ENCODE data around the gene DMRTB1.

Gene DMRTB1

DNA sequence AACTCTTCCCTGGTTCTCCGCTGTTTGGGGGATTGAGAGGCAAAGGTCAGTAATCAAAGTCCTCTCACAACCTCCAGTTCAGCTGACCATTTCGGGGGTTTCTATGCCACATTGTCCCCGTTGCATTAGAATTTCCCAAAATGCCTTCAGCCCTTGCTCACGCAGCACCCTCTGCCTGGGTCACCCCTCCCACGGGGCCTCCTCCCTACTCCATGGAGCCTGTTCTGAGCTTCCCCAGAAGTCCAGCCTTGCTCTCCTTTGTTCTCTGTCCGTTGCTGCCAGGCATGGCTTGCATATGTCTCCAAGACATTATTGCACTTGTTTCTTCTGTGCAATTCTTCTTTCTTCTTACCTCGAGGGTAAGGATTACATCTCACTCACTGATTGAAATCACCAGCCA is 16.5 kb downstream of the DMRTB1 start:
- no peaks in the 10 kb centered on the region for H3K4me1 ChIP-seq (ENCODE audit: control insufficient read depth in 1 of 2, insufficient read depth in 2 of 2, low read length in 2 of 2)
- H3K4me3 ChIP-seq (ENCODE audit: low read depth, low read length) = no peak overlapping the region
- no peak overlapping the region for H2BK120ac ChIP-seq (ENCODE audit: insufficient read depth, low read length, poor library complexity)
- no peak overlapping the region for H2AFZ ChIP-seq (ENCODE audit: insufficient read depth, low read length, poor library complexity)
- no peak overlapping the region for H2BK12ac ChIP-seq (ENCODE audit: low read length)
- no CpG with 5 or more reads among the region's 7 CpGs for WGBS (ENCODE audit: extremely low coverage, insufficient coverage, insufficient read length)
- DNase-seq = no peak
- H3K79me1 ChIP-seq (ENCODE audit: low read length) = no peaks in the 10 kb centered on the region
- H3K18ac ChIP-seq (ENCODE audit: low read length) = no peak overlapping the region
- no peaks in the 10 kb centered on the region for H3K9me3 ChIP-seq (ENCODE audit: insufficient read depth, low read depth, low read length)
- H3K4me2 ChIP-seq (ENCODE audit: low read length) = no peak overlapping the region
- no peak overlapping the region for H4K91ac ChIP-seq (ENCODE audit: low read depth, low read length)
- no peak overlapping the region for H2BK5ac ChIP-seq (ENCODE audit: low read depth, low read length, poor library complexity)
- no peak overlapping the region for H3K4ac ChIP-seq (ENCODE audit: low read depth, low read length)
- H3K79me2 ChIP-seq (ENCODE audit: control insufficient read depth, insufficient read depth, low read length, poor library complexity) = no peaks in the 10 kb centered on the region
- no peaks in the 10 kb centered on the region for H3K36me3 ChIP-seq (ENCODE audit: control insufficient read depth in 1 of 2, insufficient read depth in 2 of 2, low read length in 2 of 2)
- no peak overlapping the region for H4K8ac ChIP-seq (ENCODE audit: low read depth, low read length)
- no peak overlapping the region for H3K23ac ChIP-seq (ENCODE audit: low read length)
- H4K12ac ChIP-seq (ENCODE audit: low read depth, low read length) = no peak overlapping the region
- H3K9ac ChIP-seq (ENCODE audit: low read length) = no peak overlapping the region
- no peak overlapping the region for H2AK5ac ChIP-seq (ENCODE audit: low read length)
- no peaks in the 10 kb centered on the region for H3K27me3 ChIP-seq (ENCODE audit: insufficient read depth, low read length)
- H3K14ac ChIP-seq (ENCODE audit: low read length) = no peak overlapping the region
- H3K27ac ChIP-seq (ENCODE audit: low read depth, low read length) = no peak overlapping the region

GRCh38 chr1:53476579-53476978 is 17.4 kb downstream of the DMRTB1 start:
- WGBS (ENCODE audit: extremely low coverage, insufficient coverage, insufficient read length) = no CpG with 5 or more reads among the region's 8 CpGs
- no peak for DNase-seq
- H3K18ac ChIP-seq (ENCODE audit: low read length) = no peak overlapping the region

DNA sequence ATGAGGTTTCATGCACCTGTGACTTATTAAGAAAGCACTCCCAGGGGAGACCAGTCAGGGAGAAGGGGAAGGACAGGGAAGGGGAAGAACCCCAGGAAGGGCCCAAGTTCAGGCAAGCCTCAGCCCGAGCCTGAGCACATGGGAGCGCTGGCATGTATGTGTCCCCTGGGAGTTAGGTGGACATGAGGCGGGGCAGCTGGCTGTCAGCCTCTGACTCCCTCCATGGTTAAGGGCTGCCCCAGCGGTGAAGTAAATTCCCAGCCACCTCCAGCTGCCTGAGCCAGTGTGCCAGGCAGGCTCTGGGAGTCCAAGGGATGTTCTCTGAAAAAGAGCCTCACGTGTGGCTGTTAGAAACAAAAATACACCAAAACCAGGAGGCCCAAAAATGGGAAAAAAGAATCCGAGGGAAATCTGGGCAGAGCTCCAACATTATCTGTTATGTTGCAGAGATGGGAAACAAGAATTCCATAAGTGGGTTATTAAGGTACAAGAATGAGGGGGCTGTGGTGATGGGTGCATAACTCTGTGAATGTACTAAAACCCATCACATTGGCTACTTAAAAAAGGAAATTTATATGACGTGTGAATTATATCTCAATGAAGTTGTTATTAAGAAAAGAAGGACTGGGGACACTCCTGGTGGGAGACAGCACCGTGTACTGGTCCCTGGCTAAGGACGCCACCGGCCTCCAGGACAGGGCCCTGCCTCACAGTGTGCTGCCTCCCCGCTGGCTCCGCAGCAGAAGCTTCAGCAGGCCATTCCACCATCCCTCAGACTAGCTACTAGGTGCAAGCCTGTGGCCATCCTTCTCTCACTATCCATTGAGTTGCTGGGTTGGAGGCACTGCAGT is 18.7 kb downstream of the DMRTB1 start:
- Histone ChIP-seq H3K27me3 (ENCODE audit: insufficient read depth, low read length) (no peaks in the 10 kb centered on the region), H3K9me3 (ENCODE audit: insufficient read depth, low read depth, low read length) (peaks cover 2% of the 10 kb centered on the region), H2BK12ac (ENCODE audit: low read length) (no peak overlapping the region), H3K9ac (ENCODE audit: low read length) (no peak overlapping the region), H3K14ac (ENCODE audit: low read length) (no peak overlapping the region), H4K8ac (ENCODE audit: low read depth, low read length) (no peak overlapping the region), H2BK5ac (ENCODE audit: low read depth, low read length, poor library complexity) (no peak overlapping the region), H3K23ac (ENCODE audit: low read length) (no peak overlapping the region), H3K4me2 (ENCODE audit: low read length) (no peak overlapping the region), H3K18ac (ENCODE audit: low read length) (no peak overlapping the region), H2AFZ (ENCODE audit: insufficient read depth, low read length, poor library complexity) (no peak overlapping the region), H4K91ac (ENCODE audit: low read depth, low read length) (no peak overlapping the region), H3K4me1 (ENCODE audit: control insufficient read depth in 1 of 2, insufficient read depth in 2 of 2, low read length in 2 of 2) (no peaks in the 10 kb centered on the region), H3K4ac (ENCODE audit: low read depth, low read length) (no peak overlapping the region), H2AK5ac (ENCODE audit: low read length) (no peak overlapping the region), H4K12ac (ENCODE audit: low read depth, low read length) (no peak overlapping the region), H3K4me3 (ENCODE audit: low read depth, low read length) (no peak overlapping the region), H3K36me3 (ENCODE audit: control insufficient read depth in 1 of 2, insufficient read depth in 2 of 2, low read length in 2 of 2) (no peaks in the 10 kb centered on the region), H3K79me2 (ENCODE audit: control insufficient read depth, insufficient read depth, low read length, poor library complexity) (no peaks in the 10 kb centered on the region), H2BK120ac (ENCODE audit: insufficient read depth, low read length, poor library complexity) (no peak overlapping the region), H3K79me1 (ENCODE audit: low read length) (no peaks in the 10 kb centered on the region), H3K27ac (ENCODE audit: low read depth, low read length) (no peak overlapping the region)
- no CpG with 5 or more reads among the region's 12 CpGs for WGBS (ENCODE audit: extremely low coverage, insufficient coverage, insufficient read length)
- DNase-seq = no peak

More at GRCh38 chr1:53476579-53476978, 17.4 kb downstream of the DMRTB1 start:
- no peaks in the 10 kb centered on the region for H3K79me2 ChIP-seq (ENCODE audit: control insufficient read depth, insufficient read depth, low read length, poor library complexity)
- H3K79me1 ChIP-seq (ENCODE audit: low read length) = no peaks in the 10 kb centered on the region
- H2AFZ ChIP-seq (ENCODE audit: insufficient read depth, low read length, poor library complexity) = no peak overlapping the region
- no peak overlapping the region for H3K14ac ChIP-seq (ENCODE audit: low read length)
- no peak overlapping the region for H2AK5ac ChIP-seq (ENCODE audit: low read length)
- H3K9ac ChIP-seq (ENCODE audit: low read length) = no peak overlapping the region
- H4K91ac ChIP-seq (ENCODE audit: low read depth, low read length) = no peak overlapping the region
- no peak overlapping the region for H3K23ac ChIP-seq (ENCODE audit: low read length)
- H2BK5ac ChIP-seq (ENCODE audit: low read depth, low read length, poor library complexity) = no peak overlapping the region
- no peaks in the 10 kb centered on the region for H3K9me3 ChIP-seq (ENCODE audit: insufficient read depth, low read depth, low read length)
- no peak overlapping the region for H2BK12ac ChIP-seq (ENCODE audit: low read length)
- H4K8ac ChIP-seq (ENCODE audit: low read depth, low read length) = no peak overlapping the region
- H3K27ac ChIP-seq (ENCODE audit: low read depth, low read length) = no peak overlapping the region
- H3K27me3 ChIP-seq (ENCODE audit: insufficient read depth, low read length) = no peaks in the 10 kb centered on the region
- H2BK120ac ChIP-seq (ENCODE audit: insufficient read depth, low read length, poor library complexity) = no peak overlapping the region
- no peak overlapping the region for H4K12ac ChIP-seq (ENCODE audit: low read depth, low read length)
- H3K4ac ChIP-seq (ENCODE audit: low read depth, low read length) = no peak overlapping the region
- no peak overlapping the region for H3K4me3 ChIP-seq (ENCODE audit: low read depth, low read length)
- no peak overlapping the region for H3K4me2 ChIP-seq (ENCODE audit: low read length)
- no peaks in the 10 kb centered on the region for H3K36me3 ChIP-seq (ENCODE audit: control insufficient read depth in 1 of 2, insufficient read depth in 2 of 2, low read length in 2 of 2)
- no peaks in the 10 kb centered on the region for H3K4me1 ChIP-seq (ENCODE audit: control insufficient read depth in 1 of 2, insufficient read depth in 2 of 2, low read length in 2 of 2)

- no peak overlapping the region for H3K4me2 ChIP-seq (ENCODE audit: low read length)
- no peaks in the 10 kb centered on the region for H3K36me3 ChIP-seq (ENCODE audit: control insufficient read depth in 1 of 2, insufficient read depth in 2 of 2, low read length in 2 of 2)
- H3K79me1 ChIP-seq (ENCODE audit: low read length) = no peaks in the 10 kb centered on the region
- no peak for DNase-seq
- H3K4me3 ChIP-seq (ENCODE audit: low read depth, low read length) = no peak overlapping the region
- H3K9me3 ChIP-seq (ENCODE audit: insufficient read depth, low read depth, low read length) = peaks cover 2% of the 10 kb centered on the region
- H4K12ac ChIP-seq (ENCODE audit: low read depth, low read length) = no peak overlapping the region
- H3K4me1 ChIP-seq (ENCODE audit: control insufficient read depth in 1 of 2, insufficient read depth in 2 of 2, low read length in 2 of 2) = no peaks in the 10 kb centered on the region
- H3K4ac ChIP-seq (ENCODE audit: low read depth, low read length) = no peak overlapping the region
- no peak overlapping the region for H3K9ac ChIP-seq (ENCODE audit: low read length)
- no peak overlapping the region for H2BK120ac ChIP-seq (ENCODE audit: insufficient read depth, low read length, poor library complexity)
- no peak overlapping the region for H3K27ac ChIP-seq (ENCODE audit: low read depth, low read length)
- H4K91ac ChIP-seq (ENCODE audit: low read depth, low read length) = no peak overlapping the region
- H2BK5ac ChIP-seq (ENCODE audit: low read depth, low read length, poor library complexity) = no peak overlapping the region
- H2AK5ac ChIP-seq (ENCODE audit: low read length) = no peak overlapping the region
- no peak overlapping the region for H2BK12ac ChIP-seq (ENCODE audit: low read length)
- H3K27me3 ChIP-seq (ENCODE audit: insufficient read depth, low read length) = no peaks in the 10 kb centered on the region
- no peaks in the 10 kb centered on the region for H3K79me2 ChIP-seq (ENCODE audit: control insufficient read depth, insufficient read depth, low read length, poor library complexity)
- H3K18ac ChIP-seq (ENCODE audit: low read length) = no peak overlapping the region
- no peak overlapping the region for H2AFZ ChIP-seq (ENCODE audit: insufficient read depth, low read length, poor library complexity)
- no CpG with 5 or more reads among the region's 2 CpGs for WGBS (ENCODE audit: extremely low coverage, insufficient coverage, insufficient read length)
- H4K8ac ChIP-seq (ENCODE audit: low read depth, low read length) = no peak overlapping the region
- no peak overlapping the region for H3K14ac ChIP-seq (ENCODE audit: low read length)
- no peak overlapping the region for H3K23ac ChIP-seq (ENCODE audit: low read length)
Measured at GRCh38 chr1:53478502-53478818, 19.3 kb downstream of the DMRTB1 start.

Measured in trophoblast cell (in vitro differentiated cells and primary cell).